NCI-H226 (cell line): ENCODE data around the gene POLR1A.
A peak's percentile ranks its signal among the peaks of the same experiment; 100 is the strongest.

Experiments
- DNase-seq: peaks from one replicate; pipeline ENCODE4 v3.0.0-alpha.2; 2015

POLR1A gene

DNA sequence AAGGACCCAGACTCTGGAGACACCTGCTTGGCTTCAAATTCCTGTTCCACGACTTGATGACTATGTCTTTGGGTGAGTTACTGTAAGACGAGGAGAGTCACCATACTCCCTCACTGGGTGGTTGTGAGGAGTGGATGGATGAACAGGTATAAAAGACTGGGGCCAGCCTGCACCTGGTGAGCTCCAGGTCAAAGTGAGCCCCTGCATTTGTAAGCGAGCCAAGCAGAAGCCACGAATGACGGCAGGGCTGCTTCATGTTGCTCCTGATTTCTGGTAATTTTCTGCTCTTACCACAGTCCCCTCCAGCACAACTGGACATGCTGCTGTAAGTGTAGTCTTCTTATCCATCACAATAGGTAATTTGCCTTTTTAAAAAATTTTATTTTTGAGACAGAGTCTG is 86.6 kb downstream of the POLR1A start:
- DNase-seq = no peak

DNA sequence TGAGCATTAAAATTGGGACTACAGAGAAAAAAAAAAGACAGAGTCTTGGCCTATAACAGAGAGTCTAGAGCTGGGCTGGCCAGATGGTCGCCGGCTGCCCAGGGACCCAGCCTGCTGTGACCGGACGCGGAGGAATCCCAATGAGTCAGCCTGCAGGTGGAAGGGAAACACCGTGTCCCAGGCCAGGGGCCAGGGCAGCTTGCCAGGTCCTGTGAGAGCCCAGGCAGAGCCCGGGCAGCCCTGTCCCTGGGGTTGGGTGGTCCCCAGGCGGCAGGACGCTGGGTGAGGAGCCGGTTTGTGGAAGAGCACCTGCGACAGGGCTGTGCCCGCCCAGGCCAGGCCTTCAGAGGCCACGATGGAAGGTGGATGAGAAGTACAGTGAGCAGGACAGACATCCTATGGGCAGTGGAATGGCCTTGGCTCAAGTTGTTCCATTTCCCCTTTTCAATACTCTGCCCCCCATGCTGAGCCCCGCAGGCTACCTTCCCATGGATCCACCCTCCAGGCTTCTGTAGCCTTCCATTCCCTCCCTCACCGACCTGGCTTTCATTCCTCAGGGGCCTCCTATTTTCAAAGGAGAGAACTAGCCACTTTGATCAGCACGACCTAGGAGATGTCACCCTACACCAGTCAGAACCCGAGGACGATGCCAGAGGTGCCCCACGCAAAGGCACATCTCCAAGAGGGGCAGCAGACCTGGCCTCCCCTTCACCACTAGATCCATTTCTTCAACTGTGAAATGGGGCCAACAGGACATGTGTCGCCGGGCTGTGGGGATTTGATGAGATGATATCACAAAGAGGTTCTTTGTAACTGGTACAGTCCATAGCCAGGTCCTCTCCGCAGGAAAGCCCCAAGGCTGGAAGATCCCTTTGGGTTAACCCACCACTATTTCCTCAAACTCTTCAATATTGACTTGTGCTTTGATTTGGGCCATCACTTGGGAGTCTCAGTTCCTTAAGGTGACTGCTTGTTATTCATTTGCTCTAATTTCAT is 87.5 kb downstream of the POLR1A start:
- DNase-seq = no peak

DNA sequence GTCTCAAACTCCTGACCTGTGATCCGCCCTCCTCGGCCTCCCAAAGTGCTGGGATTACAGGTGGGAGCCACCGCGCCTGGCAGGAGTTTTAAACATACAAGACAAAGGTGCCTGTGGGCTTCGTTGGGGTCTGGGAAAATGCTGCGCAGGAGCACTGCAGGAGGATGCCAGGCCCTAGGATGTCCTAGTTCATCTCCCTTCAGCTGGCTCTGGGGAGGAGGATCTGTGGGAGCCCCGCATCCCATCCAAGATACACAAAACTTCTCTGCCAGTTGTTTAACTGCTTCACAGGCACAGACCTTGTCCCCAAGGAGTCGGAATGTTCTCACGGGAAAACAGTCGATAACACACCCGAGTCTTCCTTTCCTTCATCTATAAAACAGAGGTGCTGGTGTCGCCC is 89.1 kb downstream of the POLR1A start:
- no peak for DNase-seq

DNA sequence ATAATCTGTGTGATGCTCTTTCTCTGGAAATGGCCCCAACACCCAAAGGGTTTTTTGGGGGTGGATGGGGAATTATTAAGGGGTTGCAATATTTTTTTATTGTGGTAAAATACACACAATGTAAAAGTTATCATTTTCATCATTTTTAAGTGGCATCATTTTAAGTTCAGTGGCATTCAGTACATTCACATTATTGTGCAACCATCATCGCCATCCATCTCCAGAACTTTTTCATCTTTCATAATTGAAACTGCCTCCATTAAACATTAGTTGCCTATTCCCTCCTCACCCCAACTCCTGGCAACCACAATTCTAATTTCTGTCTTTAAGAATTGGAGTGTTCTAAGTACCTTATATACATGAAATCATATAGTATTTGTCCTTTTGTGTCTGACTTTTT is 90.0 kb downstream of the POLR1A start:
- DNase-seq = no peak

DNA sequence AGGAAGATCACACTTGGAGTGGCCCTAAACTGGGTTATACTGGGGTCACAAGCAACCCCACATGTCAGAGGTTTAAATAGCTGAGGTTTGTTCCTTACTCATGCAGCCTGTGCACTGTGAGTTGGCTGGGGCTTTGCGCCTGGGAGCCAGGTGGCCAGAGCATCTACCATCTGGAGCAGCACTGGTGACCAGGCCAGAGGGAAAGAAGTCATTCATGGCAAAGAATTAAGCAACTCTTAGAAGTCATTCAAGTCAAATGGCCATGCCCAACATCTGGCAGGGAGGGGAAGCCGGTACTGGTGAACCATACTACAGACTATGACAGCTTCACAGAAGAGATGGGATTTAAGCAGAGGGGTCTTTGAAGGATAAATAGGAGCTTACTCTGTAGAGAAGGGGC is 90.7 kb downstream of the POLR1A start:
- no peak for DNase-seq

DNA sequence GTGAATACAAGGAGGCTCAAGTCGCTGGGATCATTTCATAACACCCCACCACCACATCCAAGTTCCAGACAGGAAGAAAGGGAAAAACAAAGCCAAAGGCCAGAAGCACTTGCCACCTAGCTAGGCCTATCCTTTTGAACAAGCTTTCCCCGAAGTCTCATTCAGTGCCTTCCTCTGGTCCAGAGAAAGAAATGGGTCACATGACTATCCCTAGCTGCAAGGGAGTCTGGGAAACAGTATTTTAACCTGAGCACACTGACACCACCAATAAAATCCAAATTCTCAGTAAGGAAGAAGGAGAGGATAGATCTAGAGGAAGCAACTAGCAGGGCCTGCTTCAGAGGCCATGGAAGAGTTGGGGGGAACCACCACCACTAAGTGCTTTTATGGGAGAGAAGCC is 91.2 kb downstream of the POLR1A start:
- DNase-seq = no peak

DNA sequence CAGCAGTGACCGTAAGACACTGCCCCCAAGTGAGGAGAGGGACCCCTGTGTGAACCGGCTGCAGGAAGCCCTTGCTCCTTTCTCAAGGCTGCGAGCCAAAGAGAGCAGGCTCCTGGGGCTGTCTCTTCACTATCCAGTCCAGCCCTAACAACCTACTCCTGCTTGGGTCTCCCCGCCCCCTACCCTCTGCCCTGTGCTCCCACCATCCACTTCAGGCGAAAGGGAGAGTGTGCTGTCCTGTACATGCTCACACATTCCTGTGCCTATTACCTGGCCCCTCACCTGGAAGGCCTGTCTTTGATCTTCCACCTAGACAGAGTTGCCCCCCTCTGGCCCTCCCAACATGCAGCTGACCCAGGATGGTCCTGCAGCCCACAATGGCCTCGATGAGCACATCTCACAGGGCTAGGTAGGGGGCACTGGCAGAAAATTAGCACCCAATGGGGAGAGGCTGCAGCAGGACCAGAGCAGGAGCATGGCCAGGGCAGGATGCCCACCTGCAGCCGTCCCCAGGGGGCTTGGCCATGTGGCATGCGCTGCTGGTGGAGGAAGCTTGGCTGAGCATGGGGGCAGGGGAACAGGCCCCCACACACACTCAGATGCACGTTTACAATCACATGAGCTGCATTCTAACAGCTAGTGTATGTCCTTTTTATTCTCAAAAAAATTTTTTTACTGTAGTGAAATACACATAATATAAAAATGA is 93.5 kb downstream of the POLR1A start:
- no peak for DNase-seq

DNA sequence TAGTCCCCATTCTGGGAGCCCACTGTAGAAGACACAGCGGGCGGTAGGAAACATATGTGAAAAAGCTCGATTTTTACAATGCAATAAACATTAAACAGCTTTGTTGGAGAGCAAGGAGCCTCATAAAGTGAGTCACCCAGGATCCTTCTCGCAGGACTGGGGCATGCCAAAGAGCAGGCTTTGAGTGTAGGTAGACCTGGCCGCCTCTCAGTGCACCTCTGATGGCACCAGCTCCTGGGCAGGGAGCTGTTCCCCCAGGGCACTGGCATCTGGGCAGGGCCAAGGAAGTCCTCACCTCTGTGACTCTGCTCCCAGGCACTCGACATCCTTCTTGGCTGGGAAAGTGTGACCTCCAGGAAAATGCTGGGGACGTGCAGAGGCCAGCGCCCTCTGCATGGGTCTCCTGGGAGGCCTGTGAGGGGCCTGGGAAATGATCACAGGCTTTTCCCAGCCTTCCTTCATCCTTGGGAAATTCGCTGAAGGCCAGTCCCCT is 94.2 kb downstream of the POLR1A start:
- no peak for DNase-seq

DNA sequence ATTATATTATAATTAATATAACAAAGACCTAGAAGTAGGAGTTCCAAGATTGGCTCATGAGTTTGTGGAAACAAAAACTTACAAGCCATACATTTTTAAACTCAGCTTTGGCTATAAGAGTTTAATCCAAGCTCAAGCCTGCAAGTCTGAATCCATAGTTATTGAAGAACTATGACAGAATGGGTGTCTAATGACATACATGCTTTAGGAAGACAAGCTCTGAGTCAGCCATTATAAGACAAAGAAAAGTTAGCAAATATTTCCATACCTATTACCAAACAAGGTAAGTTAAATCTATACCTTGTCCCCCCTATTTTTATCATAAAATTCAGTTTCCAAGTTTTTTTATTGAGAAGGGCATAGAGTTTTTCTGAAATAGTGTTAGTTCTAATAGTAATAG is 95.6 kb downstream of the POLR1A start:
- no peak for DNase-seq

DNA sequence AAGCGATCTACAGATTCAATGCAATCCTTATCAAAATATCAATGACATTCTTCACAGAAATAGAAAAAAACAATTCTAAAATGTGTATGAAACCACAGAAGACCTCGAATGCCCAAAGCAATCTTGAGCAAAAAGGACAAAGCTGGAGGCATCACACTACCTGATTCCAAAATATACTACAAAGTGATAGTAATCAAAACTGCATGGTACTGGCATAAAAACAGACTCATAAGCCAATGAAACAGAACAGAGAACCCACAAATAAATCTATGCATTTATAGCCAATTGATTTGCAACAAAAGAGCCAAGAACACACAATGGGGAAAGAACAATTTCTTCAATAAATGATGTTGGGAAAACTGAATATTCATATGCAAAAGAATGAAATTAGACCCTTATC is 99.2 kb downstream of the POLR1A start:
- no peak for DNase-seq

DNA sequence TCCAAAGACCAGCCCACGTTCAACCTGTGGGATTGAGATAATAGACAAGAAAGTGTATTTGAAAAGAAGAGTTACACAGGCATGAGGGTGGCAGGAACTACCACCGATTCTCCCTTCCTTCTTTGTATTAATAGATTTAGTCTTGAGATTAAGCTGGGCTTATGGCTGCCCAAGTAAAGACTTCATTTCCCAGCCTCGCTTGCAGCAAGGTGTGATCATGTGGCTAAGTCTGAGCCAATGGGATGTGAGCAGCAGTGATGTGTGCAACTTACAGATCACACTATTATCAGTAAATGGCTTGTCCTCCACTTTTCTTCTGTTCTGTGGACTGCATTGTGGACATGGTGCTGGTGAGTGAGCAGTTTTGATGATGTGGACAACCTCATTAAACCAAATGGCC is 101.7 kb downstream of the POLR1A start:
- no peak for DNase-seq

DNA sequence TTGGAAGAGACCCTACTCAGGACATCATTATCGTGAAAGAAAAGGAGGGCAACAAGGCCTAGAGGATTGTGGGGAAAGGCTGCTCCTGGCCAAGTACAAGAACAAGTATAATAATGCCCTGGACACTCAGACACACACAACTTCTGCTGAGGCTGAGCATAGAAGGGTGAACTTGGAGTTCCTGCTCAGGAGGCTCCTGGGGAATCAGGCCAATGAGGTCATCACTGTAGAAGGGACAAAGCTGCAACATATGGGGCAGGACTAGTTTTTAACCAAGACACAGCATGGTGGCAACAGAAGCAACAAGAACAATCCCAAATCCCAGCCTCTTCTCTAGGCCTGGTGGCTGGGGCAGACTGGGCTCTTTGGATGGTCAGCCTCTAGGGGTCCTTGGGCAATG is 102.6 kb downstream of the POLR1A start:
- no peak for DNase-seq

DNA sequence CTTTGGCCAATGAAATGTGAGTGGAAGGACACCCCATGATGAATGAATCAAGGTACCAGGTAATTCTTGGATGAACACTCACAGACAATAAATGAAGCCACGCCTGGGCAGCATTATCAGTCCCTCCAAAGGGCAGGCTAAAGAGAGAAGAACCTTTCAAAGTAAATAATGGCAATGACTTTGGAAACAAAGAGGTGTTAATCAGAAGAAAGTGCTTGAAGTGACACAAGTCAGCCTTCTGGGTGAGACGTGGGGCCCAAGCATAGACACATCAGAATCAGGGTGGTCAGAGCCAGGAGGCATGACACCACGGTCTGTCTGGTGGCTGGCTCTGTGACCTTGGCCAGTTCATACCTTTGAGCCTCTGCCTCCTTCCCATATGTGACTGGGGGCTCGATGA is 103.3 kb downstream of the POLR1A start:
- no peak for DNase-seq

DNA sequence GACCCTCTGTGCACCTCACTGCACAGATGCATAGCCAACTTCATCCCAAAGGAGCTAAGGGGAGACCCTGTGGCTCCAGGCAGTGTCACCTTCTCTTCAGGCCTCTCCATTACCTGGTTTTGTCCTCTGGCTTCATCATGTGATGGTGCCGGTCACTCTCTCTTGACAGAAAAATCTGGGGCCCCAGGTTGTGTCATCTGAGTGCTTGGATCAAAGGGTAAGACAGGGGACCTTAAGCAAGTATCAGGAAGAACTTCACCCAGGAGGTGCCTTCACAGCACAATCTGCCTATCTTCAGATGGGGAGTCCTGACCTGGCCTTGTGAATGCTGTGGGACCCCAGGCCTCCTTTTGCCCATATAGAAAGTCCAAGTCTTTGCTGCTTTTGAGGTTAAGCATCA is 104.4 kb downstream of the POLR1A start:
- no peak for DNase-seq

DNA sequence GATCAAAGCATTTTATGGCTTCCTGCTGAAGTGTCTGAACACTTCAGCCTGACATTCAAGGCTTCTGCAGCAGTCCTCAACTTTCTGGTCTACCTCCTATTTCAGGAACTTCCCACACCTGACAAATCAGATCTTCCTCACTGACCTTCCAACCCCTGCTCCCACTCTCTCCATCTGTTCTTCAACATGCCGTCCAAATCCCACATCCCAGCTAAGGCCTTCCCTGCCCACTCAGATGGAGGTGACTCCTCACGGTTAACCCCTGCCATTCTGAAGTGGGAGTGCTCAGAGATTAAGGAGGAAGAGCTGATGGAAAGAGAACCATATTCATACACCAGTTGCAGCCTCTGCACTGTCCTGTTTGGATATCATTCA is 104.8 kb downstream of the POLR1A start:
- peak; percentile 24 for DNase-seq

DNA sequence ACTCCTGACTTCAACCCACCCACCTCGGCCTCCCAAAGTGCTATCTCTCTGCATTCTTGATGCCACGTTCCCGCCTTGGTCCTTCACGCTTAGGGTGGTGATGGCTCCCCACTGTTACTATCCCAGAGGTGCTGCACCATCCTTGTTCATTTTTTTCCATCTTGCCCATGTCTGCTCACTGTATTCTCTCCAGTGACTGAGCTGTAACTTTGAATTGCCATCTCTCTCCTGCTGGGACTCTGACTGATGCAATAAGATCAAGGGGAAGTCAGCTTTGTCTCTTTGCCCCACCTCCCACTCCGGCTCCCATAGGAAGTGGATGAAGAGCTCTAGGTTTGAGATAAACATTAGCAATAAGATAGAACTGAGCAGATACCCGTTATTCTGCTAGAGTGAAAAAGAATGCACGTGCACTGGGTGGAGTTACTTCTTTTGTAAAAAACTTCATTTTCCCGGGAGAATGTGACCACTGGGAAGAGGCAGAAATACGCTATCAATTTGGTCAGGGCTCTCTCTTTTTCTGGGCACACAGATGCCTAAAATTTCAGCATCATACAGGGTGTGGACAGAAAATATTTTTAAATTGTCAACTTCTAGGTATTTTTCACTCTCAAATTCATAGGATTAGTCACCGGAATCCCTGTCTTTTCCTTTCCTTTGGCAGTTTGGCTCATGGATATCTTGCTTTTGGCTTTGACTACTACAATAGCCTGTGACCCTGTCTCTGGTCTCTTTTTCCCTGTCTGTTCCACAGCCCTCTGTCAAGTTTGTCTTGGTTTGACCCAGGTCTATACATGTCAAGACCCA is 105.4 kb downstream of the POLR1A start:
- DNase-seq = peak; percentile 22

DNA sequence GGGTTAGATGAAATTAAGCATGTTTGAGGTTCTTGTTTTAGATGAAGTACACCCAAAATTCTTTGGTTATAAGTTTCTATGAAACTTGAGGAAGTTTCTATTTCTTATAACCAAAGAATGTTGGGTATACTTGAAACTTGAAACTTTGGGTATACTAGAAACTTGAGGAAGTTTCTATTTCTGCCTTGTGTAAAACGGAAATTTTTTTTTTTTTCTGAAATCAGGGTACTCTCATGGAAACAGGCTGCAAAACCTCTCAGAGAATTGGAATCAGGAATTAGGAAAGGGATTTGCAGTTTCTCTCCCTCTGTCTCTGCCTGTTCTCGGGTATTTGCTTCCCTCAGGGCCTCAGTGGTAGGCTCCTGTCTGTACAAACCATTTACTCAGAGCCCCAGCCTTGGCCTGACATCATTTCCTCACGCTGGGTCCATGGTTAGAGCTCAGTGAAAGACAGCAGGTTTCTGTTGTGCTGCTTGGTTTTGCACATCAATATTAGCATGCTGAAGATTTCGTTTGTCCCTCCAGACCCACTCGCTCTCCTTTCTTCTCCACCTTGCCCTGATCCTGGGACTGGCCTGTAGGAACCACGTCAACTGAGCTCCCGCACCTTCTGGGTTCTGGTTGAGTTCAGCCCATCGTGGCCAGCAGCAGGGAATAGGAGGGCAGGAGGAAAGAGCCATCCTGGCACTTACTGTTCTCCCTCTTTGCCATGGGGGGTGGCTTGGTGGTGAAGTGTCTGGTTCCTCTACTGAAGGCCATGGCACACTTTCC is 106.4 kb downstream of the POLR1A start:
- peak; percentile 61 for DNase-seq

DNA sequence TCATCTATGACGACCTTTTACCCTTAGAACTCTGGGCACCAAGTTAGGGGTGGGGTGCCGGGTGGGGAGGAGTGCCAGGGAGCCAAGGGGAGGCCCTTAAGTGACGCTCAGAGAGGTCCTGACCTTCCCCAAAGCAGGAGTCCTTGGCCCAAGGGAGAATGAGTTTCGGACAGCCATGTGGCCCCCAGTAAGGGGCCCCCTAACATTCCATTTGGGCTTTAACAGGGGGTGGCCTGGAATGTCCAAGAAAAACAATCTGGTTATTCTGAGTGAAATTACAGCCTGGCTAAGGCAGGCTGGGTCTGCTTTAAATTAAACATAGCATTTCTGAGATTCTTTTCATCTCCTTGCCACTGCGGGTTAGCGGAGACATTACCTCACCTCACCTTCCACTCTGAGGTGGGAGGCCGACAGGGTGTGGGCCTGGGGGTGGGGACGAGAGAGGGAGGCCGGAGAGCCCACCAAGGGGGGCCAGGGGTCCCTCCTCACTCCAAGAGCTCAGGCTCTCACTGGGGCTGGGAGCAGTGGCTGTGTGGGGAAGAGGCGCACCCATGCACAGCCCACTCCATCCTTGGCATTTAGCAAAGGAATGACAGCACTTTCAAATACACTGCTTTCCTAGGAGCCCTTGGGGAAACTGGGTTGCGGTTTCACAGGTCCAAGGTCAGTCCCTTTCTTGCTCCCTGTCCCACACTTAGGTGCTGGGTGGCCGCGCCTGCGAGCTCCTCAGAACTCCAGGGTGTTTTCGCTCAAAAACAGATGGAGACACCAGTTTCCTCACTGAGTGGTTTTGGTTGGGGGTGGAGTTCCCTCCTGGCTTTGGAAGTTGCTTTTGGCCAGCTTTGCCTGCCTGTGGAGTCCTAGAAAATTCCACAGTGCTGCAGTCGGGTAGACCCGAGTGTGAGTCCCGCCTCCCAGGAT is 107.4 kb downstream of the POLR1A start:
- DNase-seq = peak; percentile 83

DNA sequence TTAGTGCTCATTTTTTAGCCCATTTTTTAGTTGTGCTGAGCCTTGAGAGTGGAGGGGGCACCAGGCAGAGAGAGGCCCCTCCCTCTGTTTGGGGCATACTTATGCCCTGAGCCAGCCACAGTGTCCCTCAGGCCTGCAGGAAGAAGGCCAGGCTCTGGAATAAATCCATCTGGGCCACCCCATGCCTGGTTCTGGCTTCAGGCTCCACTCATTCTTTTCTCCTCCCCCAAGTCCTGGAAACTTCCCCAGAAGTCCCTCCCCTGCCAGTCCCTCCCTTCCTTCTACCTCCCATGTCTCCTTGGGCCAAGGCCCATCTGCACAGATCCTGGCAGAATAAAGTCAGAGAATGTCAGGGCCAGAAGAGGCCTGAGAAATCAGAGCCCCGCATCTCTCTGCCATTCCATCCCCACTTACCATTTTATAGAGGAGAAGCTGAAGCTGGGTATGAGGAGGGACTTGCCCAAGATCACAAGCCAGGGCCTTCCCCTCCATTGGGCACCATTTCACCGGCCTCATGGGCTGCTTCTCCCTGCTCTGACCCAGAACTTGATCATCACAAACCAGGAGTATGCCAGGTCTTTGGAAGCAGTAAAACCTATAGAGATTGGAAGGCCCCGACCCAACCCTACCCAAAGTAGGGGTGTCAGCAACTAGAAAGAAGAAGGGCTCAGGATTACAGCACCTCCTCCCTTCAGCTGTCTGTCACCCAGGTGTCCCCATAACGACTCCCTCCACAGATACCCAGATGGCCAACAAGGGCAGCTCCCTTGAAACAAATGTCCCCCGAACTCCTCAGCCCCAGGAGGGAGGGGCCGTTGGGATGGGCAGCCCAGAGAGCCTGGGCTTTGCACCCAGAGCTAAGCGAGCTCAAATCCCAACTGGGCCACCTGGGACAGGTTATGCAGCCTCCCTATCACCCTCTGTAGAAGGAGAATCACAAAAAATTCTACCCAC is 108.4 kb downstream of the POLR1A start:
- DNase-seq = peak; percentile 65

DNA sequence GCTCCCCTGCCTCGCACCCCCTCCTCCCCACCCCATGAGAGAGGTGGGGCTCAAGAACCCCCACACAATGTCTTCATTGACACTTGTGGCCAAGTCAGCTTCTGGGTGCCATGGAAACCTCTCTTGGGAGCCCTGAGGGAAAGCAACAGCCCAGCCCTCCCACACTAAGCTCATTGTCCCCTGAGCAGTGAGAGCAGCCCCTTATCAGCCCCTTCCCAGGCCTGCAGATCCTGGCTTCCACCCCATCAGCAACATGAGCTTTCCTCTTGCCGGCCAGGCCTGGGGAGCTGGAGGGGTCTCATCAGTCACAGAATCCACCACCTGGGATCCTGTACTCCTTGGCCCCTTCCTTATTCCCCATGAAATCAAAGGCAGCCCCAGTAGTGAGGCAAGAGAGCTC is 109.1 kb downstream of the POLR1A start:
- no peak for DNase-seq
